Ectodermal cell (in vitro differentiated cells): ENCODE measurements around the gene MAD1L1.

ENCODE experiments used
- H3K27ac ChIP-seq: 2 replicates; pipeline ENCODE4 v1.7.0; 2013; ENCODE audit warnings: mild to moderate bottlenecking, low read depth, low read length; ENCODE audit not compliant: insufficient read depth, poor library complexity, severe bottlenecking
- H3K27me3 ChIP-seq: 2 replicates; pipeline ENCODE4 v1.7.0; 2013; ENCODE audit warnings: mild to moderate bottlenecking, low read length; ENCODE audit not compliant: insufficient read depth, control insufficient read depth, poor library complexity, severe bottlenecking
- H3K36me3 ChIP-seq: one replicate; pipeline ENCODE4 v1.7.0; 2013; ENCODE audit warnings: low read length; ENCODE audit not compliant: control insufficient read depth, insufficient read depth
- H3K4me1 ChIP-seq: one replicate; pipeline ENCODE4 v1.7.0; 2013; ENCODE audit warnings: low read length; ENCODE audit not compliant: control insufficient read depth, insufficient read depth
- H3K4me3 ChIP-seq: 2 replicates; pipeline ENCODE4 v1.7.0; 2013; ENCODE audit warnings: low read depth, low read length, control low read depth; ENCODE audit not compliant: insufficient read depth
- H3K9me3 ChIP-seq: 2 replicates; pipeline ENCODE4 v1.7.0; 2013; ENCODE audit warnings: mild to moderate bottlenecking, low read length, moderate library complexity; ENCODE audit not compliant: control insufficient read depth
- WGBS, 2 experiments: methylation state at CpG; one replicate each; pipeline ENCODE4 v1.1.7; 2013; ENCODE audit warnings: missing lambda C conversion rate in 2 of 2; 5-methylcytosine and 5-hydroxymethylcytosine counted together

MAD1L1 gene

GRCh38 chr7:2016761-2017480, 215.8 kb downstream of the MAD1L1 start:
- H3K27ac ChIP-seq, result no peak overlapping the region
- H3K27me3 ChIP-seq, result no peaks in the 10 kb centered on the region
- peaks cover 35% of the 10 kb centered on the region for H3K4me1 ChIP-seq
- WGBS, 2 experiments, result 90 to 92% methylated on average over 29 of the region's 29 CpGs
- no peak overlapping the region for H3K4me3 ChIP-seq
- no peaks in the 10 kb centered on the region for H3K36me3 ChIP-seq
- H3K9me3 ChIP-seq, result no peaks in the 10 kb centered on the region

- Histone ChIP-seq H3K4me1 (peaks cover 32% of the 10 kb centered on the region), H3K9me3 (no peaks in the 10 kb centered on the region), H3K36me3 (no peaks in the 10 kb centered on the region), H3K27ac (no peak overlapping the region), H3K4me3 (no peak overlapping the region), H3K27me3 (no peaks in the 10 kb centered on the region)
- WGBS, 2 experiments, result 93 to 97% methylated on average over 18 of the region's 18 CpGs
Observed at GRCh38 chr7:2016021-2016631, 216.6 kb downstream of the MAD1L1 start.

- H3K4me3 ChIP-seq, result no peak overlapping the region
- H3K36me3 ChIP-seq, result no peaks in the 10 kb centered on the region
- WGBS, 2 experiments, result 93% methylated on average over 18 of the region's 18 CpGs
- H3K27ac ChIP-seq, result no peak overlapping the region
- no peaks in the 10 kb centered on the region for H3K9me3 ChIP-seq
- H3K4me1 ChIP-seq, result peaks cover 25% of the 10 kb centered on the region
- no peaks in the 10 kb centered on the region for H3K27me3 ChIP-seq
Observed at GRCh38 chr7:2015251-2015871, 217.4 kb downstream of the MAD1L1 start.

GRCh38 chr7:2014391-2015241, 218.1 kb downstream of the MAD1L1 start:
- no peaks in the 10 kb centered on the region for H3K9me3 ChIP-seq
- 96% methylated on average over 47 of the region's 47 CpGs for WGBS, 2 experiments
- no peaks in the 10 kb centered on the region for H3K27me3 ChIP-seq
- no peak overlapping the region for H3K4me3 ChIP-seq
- H3K36me3 ChIP-seq, result no peaks in the 10 kb centered on the region
- H3K4me1 ChIP-seq, result peaks cover 17% of the 10 kb centered on the region
- no peak overlapping the region for H3K27ac ChIP-seq

- Histone ChIP-seq H3K27ac (no peak overlapping the region), H3K36me3 (no peaks in the 10 kb centered on the region), H3K9me3 (no peaks in the 10 kb centered on the region), H3K4me3 (no peak overlapping the region), H3K27me3 (no peaks in the 10 kb centered on the region), H3K4me1 (peaks cover 16% of the 10 kb centered on the region)
- WGBS, 2 experiments, result 94% methylated on average over 34 of the region's 34 CpGs
Observed at GRCh38 chr7:2013381-2014311, 219.1 kb downstream of the MAD1L1 start.

- Histone ChIP-seq H3K36me3 (no peaks in the 10 kb centered on the region), H3K4me3 (no peak overlapping the region), H3K4me1 (peaks cover 16% of the 10 kb centered on the region), H3K27ac (no peak overlapping the region), H3K27me3 (no peaks in the 10 kb centered on the region), H3K9me3 (no peaks in the 10 kb centered on the region)
- WGBS, 2 experiments, result 95 to 96% methylated on average over 8 of the region's 8 CpGs
Observed at GRCh38 chr7:2012981-2013380, 219.8 kb downstream of the MAD1L1 start.

- 95% methylated on average over 28 of the region's 28 CpGs for WGBS, 2 experiments
- Histone ChIP-seq H3K27ac (no peak overlapping the region), H3K36me3 (no peaks in the 10 kb centered on the region), H3K4me3 (no peak overlapping the region), H3K4me1 (peaks cover 9% of the 10 kb centered on the region), H3K9me3 (no peaks in the 10 kb centered on the region), H3K27me3 (no peaks in the 10 kb centered on the region)
Observed at GRCh38 chr7:2012044-2012900, 220.5 kb downstream of the MAD1L1 start.

GRCh38 chr7:2011266-2012043, 221.3 kb downstream of the MAD1L1 start:
- Histone ChIP-seq H3K27ac (no peak overlapping the region), H3K27me3 (no peaks in the 10 kb centered on the region), H3K4me3 (no peak overlapping the region), H3K4me1 (peaks cover 12% of the 10 kb centered on the region), H3K36me3 (no peaks in the 10 kb centered on the region), H3K9me3 (no peaks in the 10 kb centered on the region)
- 95 to 96% methylated on average over 17 of the region's 17 CpGs for WGBS, 2 experiments
